SU-DHL-6 (cell line): ENCODE data around the gene PMF1.

Source experiments
- H2AFZ ChIP-seq: fragments of 200-600 bp; sonication (generic); 2 replicates; pipeline ENCODE4 v1.6.1; 2014; ENCODE audit warnings: low read depth, mild to moderate bottlenecking, moderate library complexity, mixed read lengths, antibody characterized with exemption, low read length; ENCODE audit not compliant: severe bottlenecking
- H3F3A ChIP-seq: fragments of 200-600 bp; shearing (Covaris generic); 2 replicates; pipeline ENCODE4 v1.6.0; 2016; ENCODE audit warnings: antibody characterized with exemption, mild to moderate bottlenecking; ENCODE audit not compliant: insufficient read depth
- H3K27ac ChIP-seq: fragments of 200-600 bp; sonication (generic); 2 replicates; pipeline ENCODE4 v1.5.1; 2016; ENCODE audit warnings: low read depth, mild to moderate bottlenecking, low read length, moderate library complexity, mixed read lengths
- H3K27me3 ChIP-seq: fragments of 200-600 bp; sonication (generic), shearing (Covaris generic); 2 replicates; pipeline ENCODE4 v1.6.0; 2014; ENCODE audit warnings: mild to moderate bottlenecking, low read length
- H3K36me3 ChIP-seq: fragments of 200-600 bp; sonication (generic); 2 replicates; pipeline ENCODE4 v1.6.1; 2014; ENCODE audit warnings: mild to moderate bottlenecking, low read length, mixed read lengths
- H3K4me2 ChIP-seq: fragments of 300-600, 200-600 bp; shearing (Covaris generic), sonication (generic); 2 replicates; pipeline ENCODE4 v1.6.0; 2014; ENCODE audit warnings: low read length, low read depth, mild to moderate bottlenecking; ENCODE audit not compliant: poor library complexity, severe bottlenecking
- H3K4me3 ChIP-seq: fragments of 200-600 bp; sonication (generic); 2 replicates; pipeline ENCODE4 v1.5.1; 2014; ENCODE audit warnings: antibody characterized with exemption, low read length, mild to moderate bottlenecking, mixed read lengths; ENCODE audit not compliant: insufficient read depth, poor library complexity, severe bottlenecking
- H3K79me2 ChIP-seq: fragments of 200-600 bp; sonication (generic); 2 replicates; pipeline ENCODE4 v1.6.1; 2014; ENCODE audit warnings: mild to moderate bottlenecking, low read length, moderate library complexity; ENCODE audit not compliant: insufficient read depth
- H3K9ac ChIP-seq: fragments of 200-600 bp; sonication (generic); 2 replicates; pipeline ENCODE4 v1.7.0; 2014; ENCODE audit warnings: mild to moderate bottlenecking, low read length
- H3K9me2 ChIP-seq: fragments of 200-600 bp; sonication (generic); replicated peaks from 2 replicates; pipeline ENCODE4 v1.6.1; 2014; ENCODE audit warnings: low read length; ENCODE audit not compliant: insufficient read depth
- H3K9me3 ChIP-seq: fragments of 200-600 bp; sonication (generic); 2 replicates; pipeline ENCODE4 v1.6.1; 2014; ENCODE audit warnings: low read length, mixed read lengths; ENCODE audit not compliant: insufficient read depth
- H4K20me1 ChIP-seq: fragments of 200-600 bp; sonication (generic); 2 replicates; pipeline ENCODE4 v1.6.1; 2014; ENCODE audit warnings: low read depth, mild to moderate bottlenecking, antibody characterized with exemption, low read length, moderate library complexity, mixed read lengths
- CTCF ChIP-seq: fragments of 200-600 bp; sonication (generic); IDR thresholded peaks from one replicate; pipeline ENCODE4 v1.5.1; 2017; ENCODE audit warnings: antibody characterized with exemption, mild to moderate bottlenecking, low read length, moderate library complexity; ENCODE audit not compliant: insufficient read depth, poor library complexity, severe bottlenecking
- EZH2phosphoT487 ChIP-seq: fragments of 200-600 bp; sonication (generic), shearing (Covaris generic); conservative IDR thresholded peaks from 2 replicates; pipeline ENCODE4 v1.6.1; 2018; ENCODE audit warnings: mild to moderate bottlenecking, antibody characterized with exemption, low read length, moderate library complexity, mixed read lengths

Gene PMF1

GRCh38 chr1:156241311-156241811, 28.6 kb downstream of the PMF1 start:
- no peaks in the 10 kb centered on the region for H3K9me2 ChIP-seq
- no peaks in the 10 kb centered on the region for H3K36me3 ChIP-seq
- no peak overlapping the region for H3K4me3 ChIP-seq
- no peak overlapping the region for H2AFZ ChIP-seq
- no peak overlapping the region for H3K4me2 ChIP-seq
- no peak overlapping the region for H3K27ac ChIP-seq
- H3F3A ChIP-seq = no peaks in the 10 kb centered on the region
- H4K20me1 ChIP-seq = no peaks in the 10 kb centered on the region
- no peaks in the 10 kb centered on the region for H3K27me3 ChIP-seq
- no peak overlapping the region for H3K9ac ChIP-seq
- no peaks in the 10 kb centered on the region for H3K79me2 ChIP-seq
- no peak for TF ChIP-seq EZH2phosphoT487
- TF ChIP-seq CTCF = no peak
- no peaks in the 10 kb centered on the region for H3K9me3 ChIP-seq

GRCh38 chr1:156241926-156242325, 29.1 kb downstream of the PMF1 start, which contains the start of gene BGLAP:
TSS of gene BGLAP (plus strand) at chr1:156242184. CDS start at chr1:156242232, 48 bp downstream.
- Histone ChIP-seq H4K20me1 (no peaks in the 10 kb centered on the region), H3K27me3 (no peaks in the 10 kb centered on the region), H3K4me3 (no peak within 1 kb of the TSS), H3K36me3 (no peaks in the 10 kb centered on the region), H3F3A (no peaks in the 10 kb centered on the region), H3K9me3 (no peaks in the 10 kb centered on the region), H3K9me2 (no peaks in the 10 kb centered on the region), H3K79me2 (no peaks in the 10 kb centered on the region), H3K4me2 (no peak within 1 kb of the TSS), H3K27ac (no peak within 1 kb of the TSS), H3K9ac (no peak within 1 kb of the TSS), H2AFZ (no peak within 1 kb of the TSS)
- TF ChIP-seq CTCF (no peak), EZH2phosphoT487 (no peak)

- Histone ChIP-seq H2AFZ (no peak overlapping the region), H3K27ac (no peak overlapping the region), H3K4me2 (no peak overlapping the region), H3K9me2 (no peaks in the 10 kb centered on the region), H3K79me2 (no peaks in the 10 kb centered on the region), H3K36me3 (no peaks in the 10 kb centered on the region), H4K20me1 (no peaks in the 10 kb centered on the region), H3K9me3 (no peaks in the 10 kb centered on the region), H3K9ac (no peak overlapping the region), H3K4me3 (no peak overlapping the region), H3F3A (no peaks in the 10 kb centered on the region), H3K27me3 (no peaks in the 10 kb centered on the region)
- TF ChIP-seq EZH2phosphoT487 (no peak), CTCF (no peak)
Measured at GRCh38 chr1:156242738-156243137, 29.9 kb downstream of the PMF1 start.
